Stimulated activated naive CD4-positive, alpha-beta T cell (primary cell): ENCODE results near the gene GNA15.

Experiments
- DNase-seq, 6 experiments: peaks; one replicate each; lab custom pipeline; 2025; lab: John Stamatoyannopoulos, UW

Gene GNA15

DNA sequence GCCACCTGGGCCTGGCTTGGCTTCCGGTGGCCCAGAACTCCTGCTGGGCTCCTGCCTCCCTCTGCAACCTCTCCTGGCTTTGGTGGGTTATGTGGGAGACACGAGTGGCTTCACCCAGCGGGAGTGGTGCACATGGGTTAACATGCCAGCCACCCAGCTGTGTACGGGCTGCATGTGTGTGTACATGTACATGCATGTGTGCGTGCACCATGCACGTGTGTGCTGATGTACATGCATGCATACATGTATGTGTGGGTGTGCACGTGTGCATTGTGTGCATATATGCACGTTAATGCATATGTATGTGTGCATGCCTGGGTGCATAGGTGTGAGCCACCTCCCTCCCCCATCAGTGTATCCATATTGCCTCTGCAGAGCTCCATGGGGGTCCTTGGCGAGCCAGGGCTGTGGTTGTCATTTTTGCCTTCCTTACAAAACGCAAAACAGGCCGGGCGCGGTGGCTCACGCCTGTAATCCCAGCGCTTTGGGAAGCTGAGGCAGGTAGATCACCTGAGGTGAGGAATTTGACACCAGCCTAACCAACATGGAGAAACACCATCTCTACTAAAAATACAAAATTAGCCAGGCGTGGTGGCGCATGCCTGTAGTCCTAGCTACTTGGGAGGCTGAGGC lies 29.2 kb upstream of the GNA15 start:
- DNase-seq, result no peak

DNA sequence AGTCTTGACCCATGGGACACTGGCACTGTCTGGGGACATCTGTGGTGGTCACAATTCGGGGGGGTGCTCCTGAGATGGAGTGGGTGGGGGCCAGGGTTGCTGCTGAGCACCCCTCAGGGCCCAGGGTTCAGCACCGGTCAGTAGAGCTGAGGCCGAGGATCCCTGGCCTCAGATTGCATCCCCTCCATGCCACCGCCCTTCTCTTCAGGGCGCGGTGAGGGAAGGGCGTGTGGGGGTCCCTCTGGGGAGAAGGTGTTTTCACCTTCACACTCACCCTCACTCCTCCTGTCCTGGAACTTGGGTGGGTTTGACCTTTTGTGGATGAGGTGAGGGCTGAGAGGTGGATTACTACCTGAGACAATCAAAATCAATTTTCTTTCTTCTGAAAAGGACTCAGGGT lies 28.2 kb upstream of the GNA15 start:
- no peak for DNase-seq

DNA sequence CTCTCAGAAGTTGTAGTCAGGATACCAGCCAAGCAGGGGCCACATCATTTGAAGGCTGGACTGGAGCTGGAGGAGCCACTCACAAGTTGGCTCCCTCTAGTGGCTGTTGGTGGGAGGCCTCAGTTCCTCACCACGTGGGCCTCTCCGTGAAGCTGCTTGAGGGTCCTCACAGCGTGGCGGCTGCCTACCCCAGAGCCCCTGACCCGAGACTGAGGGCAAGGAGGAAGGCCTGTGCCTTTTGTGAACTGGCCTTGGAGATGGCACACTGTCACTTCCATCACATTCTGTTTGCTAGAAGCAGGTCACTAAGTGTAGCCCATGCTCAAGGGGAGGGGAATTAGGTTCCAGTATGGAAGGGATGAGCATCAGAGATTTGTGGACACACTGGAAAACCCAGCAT lies 27.1 kb upstream of the GNA15 start:
- peak in 5 of 6 experiments; percentile 48 to 71 (median 60) for DNase-seq

DNA sequence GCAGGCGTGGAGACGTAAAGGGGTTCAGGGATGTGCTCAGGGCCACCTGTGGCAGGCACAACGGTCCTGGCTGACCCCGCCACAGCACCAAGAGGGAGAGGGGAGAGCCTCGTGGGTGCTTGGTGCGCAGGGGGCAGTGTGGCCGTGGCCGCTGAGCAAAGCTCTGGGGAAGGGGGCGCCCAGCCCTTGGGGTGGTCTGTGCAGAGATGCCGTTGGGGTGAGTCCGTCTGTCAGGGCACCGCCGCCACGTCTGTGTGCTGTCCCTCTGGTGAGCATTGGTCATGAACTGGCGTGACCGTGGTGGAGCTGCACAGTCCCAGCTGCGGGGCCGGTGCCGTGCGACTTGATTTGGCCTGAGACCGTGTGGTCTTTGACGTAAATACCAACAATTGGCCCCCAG lies 26.3 kb upstream of the GNA15 start:
- DNase-seq, result no peak

DNA sequence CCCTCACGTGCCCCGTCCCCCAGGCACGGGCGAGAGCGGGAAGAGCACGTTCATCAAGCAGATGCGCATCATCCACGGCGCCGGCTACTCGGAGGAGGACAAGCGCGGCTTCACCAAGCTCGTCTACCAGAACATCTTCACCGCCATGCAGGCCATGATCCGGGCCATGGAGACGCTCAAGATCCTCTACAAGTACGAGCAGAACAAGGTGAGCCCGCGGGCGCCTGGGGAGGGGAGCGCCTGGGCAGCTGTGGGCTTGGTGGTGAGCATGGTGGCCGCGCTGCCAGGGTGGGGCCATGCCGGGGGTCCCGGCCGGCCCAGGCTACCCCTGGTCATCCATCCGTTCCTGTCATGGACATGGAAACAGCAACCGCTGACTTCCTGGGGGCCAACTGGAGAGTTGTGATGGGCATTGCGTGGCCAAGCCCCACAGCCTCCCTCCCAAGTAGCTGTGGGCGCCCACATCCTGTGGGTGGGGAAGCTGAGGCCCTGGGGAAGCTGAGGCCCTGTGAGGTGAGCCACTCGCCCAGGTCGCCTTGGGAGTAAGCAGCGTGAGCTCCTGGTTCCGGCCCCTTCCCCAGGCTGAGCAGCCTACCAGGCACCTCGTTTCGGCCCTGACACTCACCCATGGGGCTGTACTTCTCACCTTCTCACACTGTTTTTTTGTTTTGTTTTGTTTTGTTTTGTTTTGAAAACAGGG lies 25.6 kb upstream of the GNA15 start:
- no peak for DNase-seq

DNA sequence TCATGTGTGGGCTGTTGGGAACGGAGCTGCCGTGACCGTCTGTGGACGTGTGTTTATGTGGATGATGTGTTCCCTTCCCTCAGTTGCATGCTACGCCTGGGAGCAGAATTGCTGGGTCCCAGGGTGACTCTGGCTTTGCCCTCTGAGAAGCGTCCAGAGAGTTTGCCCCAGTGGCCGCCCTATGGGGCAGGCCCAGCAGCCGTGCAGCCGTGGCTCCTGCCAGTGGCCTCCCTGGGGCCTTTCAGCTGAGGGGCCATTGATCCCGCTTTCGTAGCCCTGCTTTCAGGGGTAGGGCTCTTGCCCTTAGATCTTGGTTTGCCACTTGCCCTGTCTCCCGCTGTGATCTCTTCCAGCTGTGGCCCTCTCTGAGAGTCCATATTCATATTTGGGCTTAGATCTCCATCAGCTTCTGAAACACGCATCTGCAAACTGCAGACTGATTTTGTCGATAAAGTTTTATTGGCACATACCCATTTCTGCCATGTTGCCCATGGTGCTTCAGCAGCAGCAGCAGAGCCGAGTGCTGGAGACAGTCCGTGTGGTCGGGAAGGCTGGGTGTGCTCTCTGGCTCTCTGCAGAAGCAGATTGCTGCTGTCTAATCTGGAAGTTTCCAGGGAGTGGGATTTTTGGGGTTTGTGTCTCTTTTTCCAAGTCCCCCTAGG lies 24.1 kb upstream of the GNA15 start:
- no peak for DNase-seq

DNA sequence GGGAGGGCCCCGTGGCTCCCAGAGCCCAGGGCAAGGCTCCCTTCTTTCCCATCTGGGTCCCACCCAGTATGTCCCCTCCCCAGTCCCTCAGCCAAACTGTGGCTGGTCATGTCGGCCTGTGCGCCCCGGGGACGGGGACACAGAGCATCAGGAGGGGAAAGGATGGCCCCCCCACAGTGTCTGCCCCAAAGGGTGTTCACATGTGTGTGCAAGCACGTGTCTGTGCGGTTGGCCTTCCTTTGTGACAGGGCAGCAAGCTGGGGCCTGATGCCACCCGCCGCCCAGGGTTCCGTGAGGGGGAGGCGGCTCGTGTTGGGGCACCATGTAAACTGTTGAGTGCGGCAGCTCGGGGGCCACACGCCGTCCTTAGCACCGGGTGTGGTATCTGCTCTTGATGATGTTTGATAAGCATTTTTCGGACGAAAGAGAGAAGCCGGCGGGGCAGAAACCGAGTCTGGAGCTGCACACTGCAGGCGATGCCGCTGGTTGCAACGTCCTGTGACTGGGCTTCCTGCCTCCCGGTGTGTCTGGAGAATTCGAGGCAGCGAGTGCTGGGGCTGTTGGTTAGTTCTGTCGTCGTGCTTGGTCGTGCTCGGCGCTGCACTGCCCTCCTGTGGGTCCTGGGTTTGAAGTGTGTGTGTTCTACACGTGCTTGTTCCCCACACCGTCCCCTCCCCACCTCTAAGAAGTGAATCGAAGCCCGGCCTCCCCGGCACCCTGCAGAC lies 23.3 kb upstream of the GNA15 start:
- no peak for DNase-seq

DNA sequence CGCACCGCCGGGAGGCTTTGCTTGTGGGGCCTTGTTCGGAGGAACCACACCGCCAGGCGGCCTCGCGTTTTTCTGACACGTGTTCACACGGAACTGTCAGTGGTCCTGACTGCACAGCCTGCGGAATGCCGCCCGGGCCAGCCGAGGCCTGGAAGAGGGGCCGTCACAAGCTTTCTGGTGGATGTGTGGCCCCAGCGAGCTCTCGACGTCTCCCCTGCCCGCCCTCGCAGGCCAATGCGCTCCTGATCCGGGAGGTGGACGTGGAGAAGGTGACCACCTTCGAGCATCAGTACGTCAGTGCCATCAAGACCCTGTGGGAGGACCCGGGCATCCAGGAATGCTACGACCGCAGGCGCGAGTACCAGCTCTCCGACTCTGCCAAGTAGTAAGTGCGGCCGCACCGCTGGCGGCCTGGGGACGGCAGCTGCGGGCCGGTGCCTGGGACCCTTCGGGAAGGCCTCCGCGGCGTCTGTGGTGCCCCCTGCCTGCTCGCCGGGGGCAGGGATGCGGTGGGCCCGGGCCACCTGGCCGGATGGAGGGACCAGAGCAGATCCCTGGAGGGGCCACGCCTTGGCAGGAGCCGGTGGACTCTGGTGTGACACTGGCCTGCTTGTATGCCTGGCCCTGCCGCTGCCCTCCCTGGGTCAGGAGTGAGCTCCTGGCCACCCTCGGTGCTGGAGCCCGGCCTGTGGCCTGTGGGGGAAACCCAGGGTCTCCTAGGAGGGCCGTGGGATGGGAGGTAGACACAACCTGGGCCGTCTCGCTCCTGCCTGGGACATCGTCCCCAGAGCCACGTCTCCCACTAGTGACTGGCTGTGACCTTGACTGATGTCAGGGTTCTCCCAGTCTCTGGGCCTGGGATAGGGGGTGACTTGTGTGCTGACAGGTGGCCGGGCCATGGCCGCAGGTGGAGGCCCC lies 22.5 kb upstream of the GNA15 start:
- no peak for DNase-seq

DNA sequence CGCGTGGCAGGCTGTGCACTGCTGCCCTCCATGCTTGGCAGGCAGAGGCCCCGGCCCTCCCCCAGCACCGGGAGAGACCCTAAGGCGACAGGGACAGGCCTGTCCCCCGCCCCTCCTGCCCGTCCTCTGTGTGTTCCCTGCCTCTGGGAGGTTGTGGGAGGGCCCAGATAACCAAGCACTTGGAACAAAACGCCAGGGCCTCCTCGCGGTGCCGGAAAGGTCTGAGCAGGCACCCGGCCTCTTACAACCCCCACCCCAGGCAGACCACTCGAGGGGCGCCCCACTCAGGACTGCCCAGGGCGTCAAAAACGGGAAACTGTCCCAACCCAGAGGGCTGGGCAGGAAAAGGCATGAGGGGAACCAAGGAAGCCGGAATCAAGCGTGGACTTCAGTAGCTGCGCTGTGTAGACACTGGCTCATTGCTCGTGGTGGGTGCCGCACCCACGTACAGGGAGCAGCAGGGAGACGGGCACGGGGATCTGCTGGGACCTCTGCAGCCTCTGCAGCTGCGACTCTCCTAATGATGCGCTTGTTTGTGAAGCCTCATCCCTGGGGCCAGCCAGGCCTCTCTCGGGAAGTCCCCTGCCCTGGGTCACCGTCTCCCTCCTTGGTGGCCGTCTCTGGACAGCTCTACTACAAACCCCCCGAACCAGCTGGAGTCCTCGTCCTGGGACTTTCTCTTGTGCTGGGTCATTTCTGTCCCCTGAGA lies 21.7 kb upstream of the GNA15 start:
- DNase-seq, result no peak

DNA sequence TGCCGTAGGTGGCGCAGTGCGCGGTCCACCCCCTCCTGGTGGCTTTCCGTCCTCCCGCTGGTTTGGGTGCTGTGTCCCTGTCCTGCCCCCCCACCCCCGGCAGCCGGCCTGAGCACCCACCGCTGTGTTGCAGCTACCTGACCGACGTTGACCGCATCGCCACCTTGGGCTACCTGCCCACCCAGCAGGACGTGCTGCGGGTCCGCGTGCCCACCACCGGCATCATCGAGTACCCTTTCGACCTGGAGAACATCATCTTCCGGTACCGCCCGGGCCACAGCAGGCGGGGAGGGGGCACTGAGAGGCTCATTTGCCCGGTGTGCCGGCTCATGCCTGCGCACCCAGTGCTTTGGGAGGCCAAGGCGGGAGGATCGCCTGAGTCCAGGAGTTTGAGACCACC lies 21.0 kb upstream of the GNA15 start:
- no peak for DNase-seq

DNA sequence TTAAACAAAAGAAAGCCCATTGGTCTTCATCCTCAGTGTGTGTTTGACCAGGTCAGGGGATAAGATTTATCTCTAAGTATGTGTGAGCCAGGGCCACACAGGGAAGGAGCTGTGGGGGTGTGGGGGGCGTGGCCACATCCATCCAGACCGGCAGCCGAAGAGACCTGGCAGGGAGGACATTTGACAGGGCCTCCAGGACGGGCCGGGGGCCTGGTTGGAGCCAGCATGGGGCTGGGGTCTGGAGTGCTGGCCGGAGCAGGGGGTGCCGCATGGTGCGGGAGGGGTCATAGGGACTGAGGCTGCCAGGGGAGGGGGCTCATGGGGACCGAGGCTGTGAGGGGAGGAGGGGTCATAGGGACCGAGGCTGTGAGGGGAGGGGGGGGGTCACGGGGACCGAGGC lies 20.4 kb upstream of the GNA15 start:
- no peak for DNase-seq

DNA sequence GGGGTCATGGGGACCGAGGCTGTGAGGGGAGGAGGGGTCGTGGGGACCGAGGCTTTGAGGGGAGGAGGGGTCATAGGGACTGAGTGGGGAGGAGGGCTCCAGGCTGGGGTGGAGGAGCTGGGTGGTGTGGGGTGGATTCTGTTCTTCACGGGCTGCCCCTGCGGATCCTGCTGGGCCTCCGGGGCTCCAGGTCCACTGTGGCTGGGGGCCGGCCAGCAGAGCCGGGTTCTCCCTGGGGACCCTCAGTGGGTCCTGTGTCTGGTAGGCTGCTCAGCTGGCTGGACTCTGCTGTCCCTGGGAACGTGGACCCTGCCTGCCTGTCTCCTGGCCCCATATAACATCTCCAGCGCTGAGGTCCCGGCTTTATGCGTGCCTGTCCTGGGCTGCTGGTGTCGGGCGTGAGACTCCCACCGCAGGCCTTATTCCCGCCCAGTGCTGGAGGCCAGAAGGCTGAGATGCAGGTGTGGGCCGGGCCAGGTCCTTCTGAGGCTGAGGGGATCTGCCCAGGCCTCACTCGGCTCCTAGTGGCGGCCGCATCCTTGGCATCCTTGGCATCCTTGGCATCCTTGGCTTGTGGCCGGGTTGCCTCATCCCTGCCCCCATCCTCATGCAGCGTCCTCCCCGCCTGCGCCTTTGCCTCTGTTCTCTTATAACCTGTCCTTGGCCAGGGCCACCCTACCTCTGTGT lies 19.8 kb upstream of the GNA15 start:
- no peak for DNase-seq

DNA sequence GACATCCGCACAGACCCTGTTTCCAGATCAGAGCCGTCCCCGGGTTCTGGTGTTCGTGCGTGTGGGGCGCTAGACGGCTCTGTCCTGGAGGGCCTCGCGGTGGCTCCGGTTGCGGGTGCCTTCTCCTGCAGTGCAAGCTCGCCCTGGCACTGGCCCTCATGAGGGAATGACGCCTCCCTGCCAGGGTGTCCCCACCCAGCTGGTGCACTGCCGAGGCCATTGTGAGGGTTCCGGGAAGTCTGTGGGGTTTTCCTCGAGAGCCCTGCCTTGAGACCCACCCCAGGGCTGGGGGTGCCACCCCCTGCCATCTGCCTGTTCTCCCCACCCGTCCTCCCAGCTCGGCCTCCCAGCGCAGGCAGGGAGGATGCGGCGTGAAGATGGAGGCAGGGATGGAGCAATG lies 19.2 kb upstream of the GNA15 start:
- DNase-seq, result no peak

DNA sequence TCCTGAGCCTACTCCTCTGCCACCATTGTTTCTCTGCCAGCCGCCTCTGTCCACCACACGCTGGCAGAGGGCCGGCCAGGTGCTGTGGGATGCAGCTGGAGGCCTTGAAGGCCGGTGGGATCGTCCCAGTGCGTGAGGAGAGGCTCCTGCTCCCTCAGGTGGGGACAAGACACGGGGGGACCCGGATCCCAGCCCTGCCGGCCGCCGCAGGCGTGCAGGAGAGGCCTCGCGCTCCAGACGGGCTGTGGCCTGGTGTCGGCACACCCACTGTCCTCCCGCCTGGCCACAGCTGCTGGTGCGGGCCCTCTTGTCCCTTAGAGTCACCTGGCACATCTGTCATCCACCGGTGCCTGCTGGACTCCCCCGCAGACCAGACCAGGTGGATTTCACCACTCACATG lies 18.1 kb upstream of the GNA15 start:
- DNase-seq, result no peak

DNA sequence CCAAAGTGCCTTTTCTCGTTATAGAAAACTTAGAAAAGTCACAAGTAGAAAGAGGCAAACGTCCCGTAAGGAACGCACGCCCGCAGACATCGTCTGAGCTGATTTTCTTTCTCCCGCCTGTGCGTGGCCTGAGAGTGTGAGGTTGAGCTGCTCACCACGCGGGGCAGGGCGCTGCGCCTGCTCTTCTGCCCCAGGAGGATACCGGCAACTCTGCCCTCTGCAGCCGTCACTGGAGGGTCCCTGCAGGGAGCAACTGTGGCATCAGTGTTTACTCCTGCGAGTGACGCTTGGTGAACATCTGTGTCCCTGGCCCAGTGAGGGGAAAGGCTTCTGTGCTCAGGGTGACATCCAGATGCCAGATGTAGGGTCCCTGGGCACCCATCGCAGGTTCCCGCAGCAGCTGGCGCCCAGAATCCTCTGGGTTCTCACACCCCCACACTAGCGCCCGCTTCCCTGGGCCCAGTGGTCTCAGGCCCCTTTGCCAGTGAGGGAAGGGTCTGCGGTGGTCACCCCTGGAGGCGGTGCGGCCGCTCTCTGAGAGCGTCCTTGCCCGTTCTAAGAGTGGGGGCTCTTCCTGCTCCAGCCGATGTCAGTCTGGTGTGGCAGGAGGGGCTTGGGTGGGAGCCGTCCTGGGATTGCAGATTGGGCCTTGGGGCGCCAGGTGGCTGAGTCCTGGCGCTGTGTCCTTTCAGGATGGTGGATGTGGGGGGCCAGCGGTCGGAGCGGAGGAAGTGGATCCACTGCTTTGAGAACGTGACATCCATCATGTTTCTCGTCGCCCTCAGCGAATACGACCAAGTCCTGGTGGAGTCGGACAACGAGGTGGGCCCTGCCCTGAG lies 17.4 kb upstream of the GNA15 start:
- no peak for DNase-seq

DNA sequence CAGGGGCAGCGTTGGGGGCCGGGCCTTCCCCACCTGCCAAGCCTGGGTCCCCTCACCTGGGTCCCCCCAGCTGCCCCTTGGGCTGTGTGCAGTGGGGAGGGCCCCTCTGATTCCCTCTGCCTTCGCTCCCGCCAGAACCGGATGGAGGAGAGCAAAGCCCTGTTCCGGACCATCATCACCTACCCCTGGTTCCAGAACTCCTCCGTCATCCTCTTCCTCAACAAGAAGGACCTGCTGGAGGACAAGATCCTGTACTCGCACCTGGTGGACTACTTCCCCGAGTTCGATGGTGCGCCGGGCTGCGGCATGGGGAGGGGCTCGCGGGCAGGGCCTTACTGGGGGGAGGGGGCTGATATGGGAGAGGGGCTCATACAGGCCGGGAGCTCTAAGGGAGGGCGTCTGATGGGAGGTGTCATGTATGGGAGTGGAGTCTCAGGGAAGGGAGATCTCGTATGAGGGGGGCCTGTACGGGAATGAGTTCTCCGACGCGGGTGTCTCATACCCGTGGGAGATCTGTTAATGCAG lies 16.7 kb upstream of the GNA15 start:
- no peak for DNase-seq

DNA sequence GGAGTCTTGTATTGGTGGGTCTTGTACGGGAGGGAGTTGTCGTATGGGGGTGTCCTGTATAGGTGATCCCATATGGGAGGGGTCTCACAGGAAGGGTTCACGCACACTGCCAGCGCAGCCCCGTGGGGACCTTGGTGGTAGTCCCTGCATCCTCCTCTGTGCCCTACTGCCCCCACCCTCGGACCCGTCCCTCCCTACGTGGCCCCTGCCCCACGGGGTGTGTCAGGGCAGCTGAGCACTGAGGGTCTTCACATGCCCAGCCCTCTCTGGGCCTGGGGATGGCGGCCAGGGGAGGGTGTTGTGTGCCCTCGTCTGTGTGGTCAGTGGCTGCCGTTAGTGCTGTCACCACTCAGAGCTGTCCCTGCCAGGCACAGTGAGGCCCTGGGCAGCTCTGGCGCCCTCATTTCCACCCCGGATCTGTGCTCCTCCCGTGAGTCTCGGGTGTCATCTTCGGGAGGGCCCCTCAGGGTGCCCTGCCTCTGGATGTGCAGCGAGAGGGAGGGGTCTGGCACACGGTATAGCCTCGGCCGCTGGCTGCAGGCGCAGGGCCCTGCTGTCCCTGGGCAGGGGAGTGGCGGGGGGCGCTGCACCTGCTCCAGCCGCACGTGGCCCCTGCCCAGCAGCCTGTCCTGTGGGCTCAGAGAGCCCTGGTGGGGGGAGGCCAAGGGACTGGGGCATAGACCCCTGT lies 16.0 kb upstream of the GNA15 start:
- DNase-seq, result no peak

DNA sequence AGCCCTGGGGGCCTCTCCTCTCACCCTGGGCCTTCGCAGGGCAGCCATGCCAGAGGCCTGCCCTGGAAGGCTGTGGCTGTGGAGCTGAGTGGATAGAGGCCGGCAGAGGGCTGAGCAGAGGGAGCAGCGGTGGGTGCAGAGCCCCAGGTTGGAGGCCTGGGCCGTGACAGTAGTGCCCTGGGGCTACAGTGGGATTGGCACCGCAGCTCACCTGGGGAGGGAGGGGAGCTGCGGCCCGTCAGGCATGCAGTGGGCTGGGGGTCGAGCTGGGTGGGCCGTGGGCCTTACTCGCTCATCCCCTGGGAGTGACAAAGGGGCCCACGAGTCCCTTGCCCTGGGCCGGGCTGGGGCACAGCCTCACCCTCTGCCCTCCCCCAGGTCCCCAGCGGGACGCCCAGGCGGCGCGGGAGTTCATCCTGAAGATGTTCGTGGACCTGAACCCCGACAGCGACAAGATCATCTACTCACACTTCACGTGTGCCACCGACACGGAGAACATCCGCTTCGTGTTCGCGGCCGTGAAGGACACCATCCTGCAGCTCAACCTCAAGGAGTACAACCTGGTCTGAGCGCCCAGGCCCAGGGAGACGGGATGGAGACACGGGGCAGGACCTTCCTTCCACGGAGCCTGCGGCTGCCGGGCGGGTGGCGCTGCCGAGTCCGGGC lies 15.1 kb upstream of the GNA15 start:
- DNase-seq, result no peak
